IMR-90 (cell line): Measurements from ENCODE around the gene WNT2B.

Source experiments
- MAZ ChIP-seq: IDR thresholded peaks from 2 replicates; pipeline ENCODE4 v1.6.1; 2012; ENCODE audit warnings: low read depth, mild to moderate bottlenecking, low read length, improper control_type of control experiment, moderate library complexity, borderline replicate concordance
- MXI1 ChIP-seq: IDR thresholded peaks from 2 replicates; pipeline ENCODE4 v1.6.1; 2012; ENCODE audit warnings: low read depth, mild to moderate bottlenecking, low read length, moderate library complexity, borderline replicate concordance
- POLR2A ChIP-seq: IDR thresholded peaks from 2 replicates; pipeline ENCODE4 v1.6.1; 2012; ENCODE audit warnings: mild to moderate bottlenecking, low read depth, low read length
- RCOR1 ChIP-seq: IDR thresholded peaks from 2 replicates; pipeline ENCODE4 v1.6.1; 2012; ENCODE audit warnings: mild to moderate bottlenecking, low read length, improper control_type of control experiment; ENCODE audit not compliant: insufficient replicate concordance
- SMC3 ChIP-seq: fragments of 150-350 bp; IDR thresholded peaks from 2 replicates; pipeline ENCODE4 v1.6.1; 2016; ENCODE audit warnings: low read depth, mild to moderate bottlenecking, antibody characterized with exemption, low read length, moderate library complexity
- TF ChIP-seq, protein P1 (sequence below): fragments of 150-350 bp; IDR thresholded peaks from 2 replicates; pipeline ENCODE4 v1.6.1; 2017; ENCODE audit warnings: mild to moderate bottlenecking, antibody characterized with exemption, low read length, low read depth
- TF ChIP-seq, protein P2 (sequence below): conservative IDR thresholded peaks from 2 replicates; pipeline ENCODE4 v1.5.1; 2012; ENCODE audit warnings: mild to moderate bottlenecking, low read depth, low read length, improper control_type of control experiment

DNA sequence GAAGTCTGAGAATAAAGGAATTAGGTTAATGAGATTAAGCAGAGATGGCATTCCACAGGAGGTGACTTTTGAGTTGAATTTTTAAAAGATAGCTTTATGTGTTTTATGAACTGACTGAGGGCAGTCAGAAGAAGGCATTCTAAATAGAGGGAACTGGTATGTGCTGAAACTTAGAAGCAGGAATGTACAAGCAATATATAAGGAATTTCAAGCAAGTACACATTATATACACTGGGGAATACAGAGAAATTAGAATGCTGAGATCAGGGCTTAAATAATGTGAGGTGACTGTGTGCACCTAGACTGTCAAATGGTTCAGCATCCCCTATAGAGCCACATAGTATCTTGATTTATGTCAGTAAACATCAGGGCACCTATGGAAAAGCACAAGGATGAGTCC, 19.3 kb downstream of the WNT2B start:
- TF ChIP-seq, protein P1, sequence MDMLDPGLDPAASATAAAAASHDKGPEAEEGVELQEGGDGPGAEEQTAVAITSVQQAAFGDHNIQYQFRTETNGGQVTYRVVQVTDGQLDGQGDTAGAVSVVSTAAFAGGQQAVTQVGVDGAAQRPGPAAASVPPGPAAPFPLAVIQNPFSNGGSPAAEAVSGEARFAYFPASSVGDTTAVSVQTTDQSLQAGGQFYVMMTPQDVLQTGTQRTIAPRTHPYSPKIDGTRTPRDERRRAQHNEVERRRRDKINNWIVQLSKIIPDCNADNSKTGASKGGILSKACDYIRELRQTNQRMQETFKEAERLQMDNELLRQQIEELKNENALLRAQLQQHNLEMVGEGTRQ = no peak
- no peak for TF ChIP-seq POLR2A
- TF ChIP-seq MAZ = no peak
- no peak for TF ChIP-seq SMC3
- TF ChIP-seq, protein P2, sequence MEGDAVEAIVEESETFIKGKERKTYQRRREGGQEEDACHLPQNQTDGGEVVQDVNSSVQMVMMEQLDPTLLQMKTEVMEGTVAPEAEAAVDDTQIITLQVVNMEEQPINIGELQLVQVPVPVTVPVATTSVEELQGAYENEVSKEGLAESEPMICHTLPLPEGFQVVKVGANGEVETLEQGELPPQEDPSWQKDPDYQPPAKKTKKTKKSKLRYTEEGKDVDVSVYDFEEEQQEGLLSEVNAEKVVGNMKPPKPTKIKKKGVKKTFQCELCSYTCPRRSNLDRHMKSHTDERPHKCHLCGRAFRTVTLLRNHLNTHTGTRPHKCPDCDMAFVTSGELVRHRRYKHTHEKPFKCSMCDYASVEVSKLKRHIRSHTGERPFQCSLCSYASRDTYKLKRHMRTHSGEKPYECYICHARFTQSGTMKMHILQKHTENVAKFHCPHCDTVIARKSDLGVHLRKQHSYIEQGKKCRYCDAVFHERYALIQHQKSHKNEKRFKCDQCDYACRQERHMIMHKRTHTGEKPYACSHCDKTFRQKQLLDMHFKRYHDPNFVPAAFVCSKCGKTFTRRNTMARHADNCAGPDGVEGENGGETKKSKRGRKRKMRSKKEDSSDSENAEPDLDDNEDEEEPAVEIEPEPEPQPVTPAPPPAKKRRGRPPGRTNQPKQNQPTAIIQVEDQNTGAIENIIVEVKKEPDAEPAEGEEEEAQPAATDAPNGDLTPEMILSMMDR = no peak
- no peak for TF ChIP-seq RCOR1
- TF ChIP-seq MXI1 = no peak
